ENCODE measurements around the gene CBX2.

GRCh38 chr17:79813297-79814126 is 35.6 kb downstream of the CBX2 start:
- no peak for TF ChIP-seq REST (IDR thresholded peaks at IDR 0.05)
- TF ChIP-seq CTCF (IDR thresholded peaks at IDR 0.05) = no peak
